ENCODE results near the gene TMEM131.
"Not testable (repeated sequence)": the region's sequence is repeated elsewhere in the genome, so short reads cannot be mapped to it uniquely, and the experiment has no call there.

Gene TMEM131

DNA sequence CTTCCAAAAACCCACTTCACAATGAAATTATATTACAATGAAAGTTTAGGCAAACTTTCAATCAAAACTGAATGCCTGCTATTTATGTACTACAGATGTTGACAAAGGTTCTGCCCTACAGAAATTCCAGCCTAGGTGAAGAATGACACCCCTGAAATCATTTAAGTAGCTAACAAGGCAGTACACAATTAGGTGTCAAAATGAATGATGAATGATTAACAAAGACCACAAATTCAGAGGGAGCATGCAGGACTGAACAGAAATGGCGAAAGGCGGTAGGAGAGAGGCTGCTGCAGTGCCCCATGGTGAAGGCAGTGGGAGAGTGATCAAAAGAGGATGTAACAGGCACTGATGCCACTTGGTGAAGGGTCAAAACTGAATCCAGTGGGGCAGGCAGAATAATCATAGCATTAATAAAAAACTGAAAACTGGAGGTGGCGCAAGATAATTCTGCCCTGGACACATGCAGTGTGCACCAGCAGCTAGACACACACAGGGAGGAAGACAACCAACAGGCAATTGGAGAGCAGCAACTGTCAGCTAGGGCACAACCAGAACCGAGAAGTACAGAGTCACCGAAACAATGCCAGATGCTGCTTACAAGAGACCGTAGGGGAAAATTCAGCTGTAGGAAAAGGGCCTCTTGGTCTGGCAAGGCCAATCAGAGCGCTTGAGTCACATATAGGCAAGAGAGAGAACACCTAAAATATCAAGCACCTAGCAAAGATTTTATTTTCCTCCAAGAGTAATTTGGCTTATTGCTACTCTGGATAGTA lies 4.5 kb downstream of the TMEM131 start:
- DNase-seq (ENCODE audit: low read depth), result no peak

DNA sequence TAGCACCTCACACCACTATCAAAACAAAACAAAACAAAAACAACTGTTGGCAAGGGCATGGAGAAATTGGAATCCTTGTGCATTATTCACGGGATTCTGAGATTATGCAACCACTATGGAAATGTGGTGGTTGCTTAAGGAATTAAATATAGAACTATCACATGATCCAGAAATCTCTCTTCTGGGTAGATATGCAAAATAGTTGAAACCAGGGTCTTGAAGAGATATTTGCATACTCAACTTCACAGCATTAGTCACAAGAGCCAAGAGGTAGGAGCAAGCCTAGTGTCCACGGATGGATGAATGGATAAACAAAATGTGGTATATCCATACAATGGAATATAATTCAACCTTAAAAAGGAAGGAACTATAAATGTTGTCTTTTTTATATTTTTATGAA lies 7.0 kb downstream of the TMEM131 start:
- no peak for DNase-seq (ENCODE audit: low read depth)

DNA sequence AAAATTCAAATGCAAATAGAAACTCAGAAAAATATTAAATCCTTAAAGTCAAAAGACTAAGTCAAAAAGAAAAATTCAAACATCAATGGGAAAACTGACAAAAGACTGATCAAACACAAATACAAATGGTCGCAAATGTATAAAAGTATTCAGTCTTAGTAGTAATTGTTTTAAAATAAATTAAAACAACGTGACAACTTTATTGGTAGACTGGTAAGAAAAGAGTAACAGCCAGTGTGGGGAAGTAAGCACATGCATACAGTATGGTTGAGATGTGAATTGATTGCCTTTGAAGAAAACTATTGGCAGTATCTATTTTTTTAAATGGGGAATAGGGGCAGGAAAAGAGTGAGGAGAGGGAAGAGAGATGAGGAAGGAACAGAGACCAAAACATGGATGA lies 9.8 kb downstream of the TMEM131 start:
- no peak for DNase-seq (ENCODE audit: low read depth)

DNA sequence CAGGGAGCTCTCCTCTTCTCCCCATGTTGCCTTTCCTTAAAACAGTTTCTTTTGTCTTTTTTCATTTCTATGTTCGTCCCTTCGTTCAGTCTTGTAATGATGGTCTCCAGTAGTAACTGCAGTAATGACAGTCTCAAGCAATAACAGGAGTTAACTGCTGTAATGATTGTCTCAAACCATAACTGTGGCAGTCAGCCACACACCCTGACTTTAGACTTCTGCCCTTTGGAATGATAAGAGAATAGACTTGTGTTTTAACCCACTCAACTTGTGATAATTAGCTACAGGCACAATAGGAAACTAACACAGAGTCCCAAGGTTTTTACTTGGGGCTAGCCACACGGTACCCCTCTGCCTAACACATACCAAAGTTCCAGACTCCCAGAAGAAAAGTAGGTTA lies 12.1 kb downstream of the TMEM131 start:
- no peak for DNase-seq (ENCODE audit: low read depth)

DNA sequence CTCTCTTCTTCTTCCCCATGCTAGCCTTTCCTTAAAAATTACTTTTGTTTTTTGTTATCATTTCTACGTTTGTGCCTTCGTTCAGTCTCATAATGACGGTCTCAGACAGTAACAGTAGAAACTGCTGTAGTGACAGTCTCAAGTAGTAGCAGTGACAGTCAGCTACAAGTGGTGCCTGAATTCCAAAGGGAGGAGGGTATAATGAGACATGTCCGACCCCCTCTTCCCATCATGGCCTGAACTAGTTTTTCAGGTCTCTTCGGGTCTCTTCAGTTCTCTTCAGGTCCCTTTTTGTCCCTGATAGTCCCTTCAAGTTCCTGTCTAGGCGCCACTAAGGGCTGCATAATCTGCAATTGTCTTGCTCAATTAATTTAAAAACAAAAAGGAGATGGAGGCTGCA lies 12.6 kb downstream of the TMEM131 start:
- DNase-seq (ENCODE audit: low read depth), result no peak

DNA sequence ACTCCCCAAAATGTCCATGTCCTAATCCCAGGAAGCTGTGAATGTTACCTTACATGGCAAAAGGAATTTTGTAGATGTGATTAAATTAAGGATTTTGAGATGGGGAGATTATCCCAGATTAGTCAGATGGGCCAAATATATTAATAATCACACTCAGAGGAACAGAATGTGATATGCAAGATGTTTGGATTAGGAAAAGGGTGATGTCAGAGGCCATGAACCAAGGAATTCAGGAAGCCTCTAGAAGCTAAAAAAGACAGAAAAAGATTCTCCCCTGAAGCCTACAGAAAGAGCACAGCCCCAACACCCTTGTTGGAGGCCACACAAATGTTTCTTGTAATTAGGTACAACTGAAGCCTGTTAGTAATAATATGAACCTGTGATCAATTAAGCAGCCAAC lies 13.1 kb downstream of the TMEM131 start:
- no peak for DNase-seq (ENCODE audit: low read depth)

DNA sequence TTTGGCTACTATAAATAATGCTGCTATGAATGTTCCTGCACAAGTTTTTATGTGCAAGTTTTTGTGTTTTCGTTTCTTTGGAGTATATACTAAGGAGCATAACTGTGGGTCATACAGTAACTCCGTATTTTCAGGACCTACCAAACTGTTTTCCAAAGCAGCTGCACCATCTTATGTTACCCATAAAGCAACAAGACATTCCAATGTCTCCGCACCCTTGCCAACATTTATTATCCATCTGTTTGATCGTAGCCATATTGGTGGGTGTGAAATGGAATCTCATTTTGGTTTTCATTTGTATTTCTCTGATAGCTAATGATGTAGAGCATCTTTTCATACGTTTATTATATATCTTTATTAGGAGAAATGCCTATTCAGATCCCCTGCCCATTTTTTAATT lies 13.8 kb downstream of the TMEM131 start:
- no peak for DNase-seq (ENCODE audit: low read depth)

DNA sequence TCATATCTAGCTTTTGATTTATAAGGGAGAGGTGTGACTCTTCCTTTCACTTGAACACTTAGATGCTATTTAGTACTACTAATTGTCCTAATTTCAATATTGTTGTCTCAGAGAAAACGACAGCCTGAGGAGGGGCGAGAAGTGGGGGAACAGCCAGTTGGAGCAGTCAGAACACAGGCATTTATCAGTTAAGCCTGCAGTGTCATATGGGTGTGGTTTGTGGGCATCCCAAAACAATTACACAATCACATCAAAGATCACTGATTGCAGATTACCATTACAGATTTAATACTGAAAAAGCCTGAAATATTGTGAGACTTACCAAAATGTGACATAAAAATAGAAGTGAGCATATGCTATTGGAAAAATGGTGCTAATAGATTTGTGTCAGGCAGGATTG lies 15.8 kb downstream of the TMEM131 start:
- no peak for DNase-seq (ENCODE audit: low read depth)

DNA sequence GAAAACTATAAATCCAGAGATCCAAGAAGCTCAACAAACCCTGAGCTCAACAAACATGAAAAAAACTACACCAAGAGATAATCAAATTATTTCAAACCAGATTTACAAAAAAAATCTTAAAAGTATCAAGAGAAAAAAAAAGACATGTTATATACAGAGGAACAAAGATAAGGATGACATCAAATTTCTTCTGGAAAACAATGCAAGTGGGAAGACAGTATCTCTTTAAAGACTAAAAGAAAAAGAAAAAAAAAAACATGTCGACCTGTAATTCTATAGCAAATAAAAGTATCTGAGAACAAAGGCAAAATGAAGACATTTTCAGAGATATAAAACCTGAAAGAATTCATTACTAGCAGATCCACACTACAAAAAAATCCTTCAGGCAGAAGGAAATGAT lies 21.3 kb downstream of the TMEM131 start:
- no peak for DNase-seq (ENCODE audit: low read depth)

DNA sequence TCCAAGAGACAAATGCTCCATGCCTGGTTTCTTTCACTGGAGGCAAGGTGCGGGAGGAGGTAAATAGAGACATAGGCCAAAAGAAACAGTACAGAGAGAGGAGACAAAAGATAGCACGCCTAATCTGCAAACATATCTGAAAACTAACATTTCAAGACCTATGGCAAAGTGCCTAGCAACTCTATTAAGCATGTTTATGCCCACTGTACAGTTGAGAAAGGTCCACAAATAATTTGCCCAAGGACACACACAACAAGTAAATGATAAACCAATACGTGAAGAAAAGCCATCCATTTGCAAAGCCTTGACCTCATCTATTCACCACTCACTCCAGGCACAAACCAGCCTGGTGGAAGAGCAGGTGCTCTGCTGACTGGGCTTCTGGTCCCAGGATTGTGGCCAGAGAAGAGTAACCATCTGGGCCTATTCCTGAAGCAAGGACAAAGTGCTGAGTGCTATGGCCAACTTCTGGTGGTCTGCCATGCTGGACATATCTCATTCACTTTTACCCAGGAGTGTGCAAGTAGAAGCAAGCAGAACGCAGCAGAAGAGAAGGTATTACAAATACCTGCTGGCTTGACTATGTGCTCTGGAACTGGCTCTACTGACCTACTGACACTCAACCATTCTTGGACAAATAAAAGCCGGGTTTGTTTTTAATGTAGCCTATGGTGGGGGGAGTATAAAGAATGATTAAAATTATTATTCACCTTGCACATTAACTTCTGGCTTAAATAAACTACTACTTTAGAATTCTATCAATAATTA lies 25.3 kb downstream of the TMEM131 start:
- DNase-seq (ENCODE audit: low read depth), result no peak

DNA sequence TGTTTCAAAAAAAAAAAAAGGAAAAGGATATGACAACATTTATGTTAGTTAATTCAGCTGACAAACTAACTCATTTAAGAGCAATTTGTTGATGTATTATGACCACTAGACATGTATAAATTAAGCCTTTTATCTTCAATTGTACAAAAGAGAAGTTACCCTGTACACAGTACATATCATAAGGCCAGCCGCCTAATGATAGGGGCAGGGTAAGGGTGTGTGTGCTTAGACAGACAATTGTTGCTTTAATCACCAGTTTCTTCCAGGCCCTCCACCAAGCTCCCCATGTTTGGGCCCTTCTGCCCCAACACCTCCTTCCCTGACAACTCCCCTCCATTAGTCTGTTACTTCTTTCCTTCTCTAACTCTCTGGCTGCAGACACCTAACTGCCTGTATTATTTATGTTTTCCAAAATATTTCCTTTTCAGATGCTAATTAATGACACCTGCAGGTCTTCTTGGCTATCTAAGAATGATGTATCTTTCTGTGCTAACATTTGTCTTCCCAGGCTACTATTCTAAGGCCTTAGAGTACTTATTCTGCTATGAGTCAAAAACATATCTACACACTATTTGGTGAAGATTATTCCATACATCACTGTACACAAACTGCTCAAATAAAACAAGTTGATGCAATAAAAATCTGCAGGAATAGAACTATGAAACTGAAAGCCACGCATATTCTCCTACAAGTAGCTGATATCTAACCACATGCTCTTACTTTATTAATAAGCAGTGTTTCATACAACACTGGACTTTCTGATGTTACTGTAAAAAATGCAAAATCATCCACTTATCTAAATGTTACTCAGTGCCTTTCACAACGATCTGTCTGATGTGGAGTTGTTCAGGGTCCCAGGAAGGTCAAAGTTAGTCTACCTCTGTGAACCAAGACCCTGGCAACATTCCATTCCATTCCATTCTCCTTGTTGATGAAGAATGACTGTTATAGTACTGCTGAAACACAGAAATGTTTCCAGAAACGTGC lies 26.4 kb downstream of the TMEM131 start:
- DNase-seq (ENCODE audit: low read depth), result no peak

DNA sequence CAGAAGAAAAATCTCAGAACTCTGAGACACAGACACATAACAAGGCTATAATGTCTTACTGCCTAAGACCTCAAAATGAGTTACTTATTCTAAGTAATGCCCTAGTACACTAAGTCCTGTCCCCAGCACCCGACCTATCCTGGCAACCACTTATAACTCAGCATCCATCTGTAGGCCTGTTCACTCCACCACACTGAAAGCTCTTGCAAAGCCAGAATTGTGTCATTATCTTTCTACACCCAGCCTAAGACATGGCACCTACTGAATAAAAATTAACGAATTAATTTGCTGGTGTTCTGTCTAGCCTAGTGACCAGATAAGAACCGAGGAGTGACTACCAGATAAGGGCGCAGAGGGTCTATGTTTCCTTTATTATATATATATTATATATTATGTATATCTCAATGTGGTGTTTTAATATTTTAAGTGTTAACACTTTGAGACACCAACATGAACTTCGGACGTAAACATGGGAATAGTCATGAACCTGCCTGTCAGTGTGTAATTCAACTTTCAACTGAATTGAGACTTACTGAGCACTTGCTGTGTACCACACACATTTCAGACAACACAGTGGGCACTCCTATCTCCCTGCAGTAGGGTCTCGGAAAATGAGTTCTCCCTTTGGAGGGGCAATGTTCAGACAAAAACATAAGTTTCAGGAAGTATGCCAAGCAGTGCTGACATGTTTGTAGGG lies 27.7 kb downstream of the TMEM131 start:
- no peak for DNase-seq (ENCODE audit: low read depth)

DNA sequence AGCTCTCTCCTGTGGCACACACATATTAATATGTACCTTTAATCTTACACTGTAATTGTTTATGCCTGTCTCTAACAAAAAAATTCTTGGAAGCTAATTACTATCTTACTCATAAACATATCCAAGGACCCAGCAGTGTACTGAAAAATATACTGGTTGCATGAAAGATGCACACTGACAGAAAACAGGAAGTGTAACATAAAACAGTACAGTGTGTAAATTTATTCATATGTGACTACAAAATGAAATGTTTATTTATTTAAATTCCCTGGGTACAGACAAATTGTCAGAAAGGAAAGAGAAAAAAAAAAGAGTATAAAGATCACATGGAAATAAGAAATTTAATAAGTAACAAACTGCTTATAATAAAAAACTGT lies 28.5 kb downstream of the TMEM131 start:
- no peak for DNase-seq (ENCODE audit: low read depth)

DNA sequence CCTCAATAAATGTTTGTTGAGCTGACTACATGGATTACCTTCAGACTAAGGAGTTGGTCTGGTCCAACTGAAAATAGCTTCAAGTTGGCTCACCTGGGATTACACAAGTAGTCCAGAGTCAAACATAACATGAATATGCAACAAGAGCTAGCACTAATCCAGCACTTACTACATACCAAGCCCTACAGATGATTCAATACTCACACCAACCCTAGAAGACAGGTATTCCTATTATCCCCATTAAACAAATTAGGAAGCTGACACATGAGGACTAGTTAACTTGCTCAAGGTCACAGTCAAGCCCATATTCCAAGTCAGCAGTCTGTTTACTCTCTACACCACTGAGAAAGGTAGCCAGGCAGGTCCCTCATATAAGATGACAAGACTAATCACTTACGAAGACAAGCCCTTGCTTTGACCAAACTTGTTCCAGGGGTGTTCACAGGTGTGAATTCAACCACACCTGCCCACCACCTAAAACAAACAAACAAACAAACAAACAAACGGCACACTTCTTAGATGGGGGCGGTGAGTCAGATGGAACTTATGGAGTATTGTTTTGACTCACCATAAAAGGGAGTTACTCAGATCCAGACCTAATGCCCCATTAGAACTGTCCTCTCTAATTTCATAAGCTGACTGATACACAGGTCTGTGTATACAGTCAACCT lies 29.1 kb downstream of the TMEM131 start:
- DNase-seq (ENCODE audit: low read depth), result no peak

DNA sequence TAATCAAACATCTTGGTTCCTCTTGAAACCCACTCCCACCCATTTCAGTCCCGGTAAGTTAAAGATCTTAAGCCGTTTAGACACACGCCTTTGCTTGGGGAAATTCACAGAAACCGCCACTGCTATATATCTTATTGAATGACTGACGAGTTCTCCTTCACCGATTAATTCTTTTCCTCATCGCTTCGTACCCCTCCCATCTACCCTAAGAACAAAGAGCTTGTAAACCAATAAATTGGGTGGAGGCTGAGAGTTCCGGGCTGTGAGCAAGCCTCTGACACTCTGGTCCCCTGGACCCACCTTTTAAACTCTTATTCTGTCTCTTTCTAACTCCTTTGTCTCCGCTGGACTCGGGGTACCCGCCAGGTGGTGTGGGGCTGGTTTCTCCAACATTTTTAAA lies 30.6 kb downstream of the TMEM131 start:
- no peak for DNase-seq (ENCODE audit: low read depth)

DNA sequence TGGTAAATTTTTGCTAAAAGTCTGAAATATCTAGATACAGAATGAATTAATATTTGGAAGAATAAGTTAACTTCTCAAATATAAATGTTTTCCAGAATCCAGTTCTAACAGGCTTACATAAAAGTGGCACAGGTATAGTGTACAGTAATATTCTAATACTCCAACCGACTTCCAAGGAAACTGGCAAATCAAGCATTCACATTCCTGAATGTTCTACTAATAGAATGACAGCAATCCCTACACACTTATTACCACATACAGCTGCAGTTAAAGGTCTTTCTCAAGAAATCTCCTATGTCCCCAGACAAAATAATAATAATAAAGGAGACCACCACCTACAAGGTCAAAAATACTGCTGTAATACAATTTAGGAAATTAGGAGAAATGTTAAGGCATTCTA lies 31.9 kb downstream of the TMEM131 start:
- no peak for DNase-seq (ENCODE audit: low read depth)

DNA sequence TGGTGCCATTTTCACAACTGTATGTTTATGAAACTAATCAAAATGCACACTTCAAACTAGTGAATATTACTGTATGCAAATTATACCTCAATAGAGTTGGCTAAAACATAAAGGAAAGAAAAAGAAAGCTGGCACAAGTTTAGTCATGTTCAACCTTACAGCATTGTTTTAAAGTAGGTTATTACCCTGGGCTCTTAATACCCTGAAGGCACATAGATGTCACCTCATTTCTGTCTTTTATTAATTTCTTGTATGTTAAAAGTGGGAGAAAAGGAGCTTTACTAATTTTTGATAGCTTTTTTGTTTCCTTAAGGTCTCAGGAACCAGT lies 32.7 kb downstream of the TMEM131 start:
- no peak for DNase-seq (ENCODE audit: low read depth)

DNA sequence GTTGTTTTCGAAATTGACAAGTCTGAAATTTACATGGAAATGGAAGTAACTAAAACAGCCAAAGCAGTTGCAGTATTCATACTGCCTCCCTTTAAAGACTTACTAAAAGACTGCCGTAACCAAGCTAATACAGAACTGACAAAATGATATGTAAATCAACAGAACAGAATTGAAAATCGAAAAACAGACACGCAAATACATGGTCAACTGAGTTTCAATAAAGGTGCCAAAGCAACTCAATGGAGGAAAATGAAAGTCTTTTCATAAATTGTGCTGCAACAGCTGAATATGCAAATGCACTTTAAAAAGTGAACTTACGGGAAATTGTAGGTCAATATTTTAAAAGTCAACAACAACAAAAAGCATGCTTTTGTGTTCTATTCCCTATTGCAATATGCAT lies 34.2 kb downstream of the TMEM131 start:
- DNase-seq (ENCODE audit: low read depth), result no peak

DNA sequence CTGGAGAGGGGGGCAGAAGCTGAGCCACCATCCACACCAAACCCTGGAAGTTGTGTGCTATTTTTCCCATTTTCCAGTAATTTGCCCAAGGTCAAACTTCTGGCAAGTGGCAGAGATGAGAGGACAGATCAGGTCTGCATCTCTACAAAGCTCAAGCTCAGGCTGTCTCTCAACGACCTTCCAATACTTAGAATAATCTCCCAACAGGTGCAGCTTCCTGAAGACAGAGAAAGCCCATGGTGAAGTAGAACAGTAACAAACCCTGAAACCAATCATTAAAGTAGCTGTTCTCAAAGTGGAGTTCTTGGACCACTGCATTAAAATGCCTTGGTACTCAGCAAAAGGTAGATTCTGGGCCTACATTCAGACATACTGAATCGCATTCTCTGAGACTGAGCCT lies 37.6 kb downstream of the TMEM131 start:
- no peak for DNase-seq (ENCODE audit: low read depth)

DNA sequence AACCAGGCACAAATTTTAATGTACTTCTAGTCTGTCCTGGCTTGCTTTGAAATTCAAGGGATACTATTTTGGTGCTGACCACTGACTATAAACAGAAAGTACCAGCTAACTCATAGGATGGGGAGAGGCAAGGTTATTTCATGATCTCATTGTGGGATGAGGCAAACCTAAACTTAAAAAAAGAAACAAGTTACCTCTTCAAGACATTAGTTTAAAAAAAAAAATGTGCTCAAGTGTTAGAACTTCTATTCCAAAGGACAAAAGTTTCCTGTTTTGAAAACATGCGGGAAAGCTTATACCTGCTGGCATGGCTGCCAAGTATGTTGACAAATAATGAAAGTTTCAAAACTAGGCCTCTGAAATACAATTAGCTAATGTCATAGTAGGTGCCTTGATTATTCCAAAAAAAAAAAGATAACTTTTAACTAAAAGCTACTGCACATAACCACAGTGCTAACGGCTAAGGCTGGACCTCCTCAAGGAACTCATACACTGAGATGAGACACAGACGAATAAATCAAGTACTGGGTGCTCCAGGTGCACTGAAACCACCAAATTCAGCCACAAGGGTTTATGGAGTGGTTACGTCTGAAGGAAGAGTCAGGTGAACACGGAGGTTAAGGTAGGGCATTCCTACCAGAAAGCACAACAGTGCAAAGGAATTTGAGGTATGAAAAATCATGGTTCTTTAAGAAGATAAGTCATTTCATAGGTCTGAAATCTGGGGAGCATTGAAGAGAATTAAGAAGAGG lies 38.1 kb downstream of the TMEM131 start:
- no peak for DNase-seq (ENCODE audit: low read depth)

DNA sequence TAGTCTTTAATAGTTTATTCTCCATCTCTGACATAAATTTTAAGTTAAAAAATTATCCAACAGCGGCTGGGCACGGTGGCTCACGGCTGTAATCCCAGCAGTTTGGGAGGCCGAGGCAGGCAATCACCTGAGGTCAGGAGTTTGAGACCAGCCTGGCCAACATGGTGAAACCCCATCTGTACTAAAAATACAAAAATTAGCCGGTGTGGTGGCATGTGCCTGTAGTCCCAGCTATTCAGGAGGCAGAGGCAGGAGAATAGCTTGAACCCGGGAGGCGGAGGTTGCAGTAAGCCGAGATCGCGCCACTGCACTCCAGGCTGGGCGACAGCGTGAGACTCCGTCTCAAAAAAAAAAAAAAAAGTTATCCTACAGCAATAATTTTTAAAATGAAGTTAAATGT lies 39.0 kb downstream of the TMEM131 start:
- not testable (repeated sequence) for DNase-seq (ENCODE audit: low read depth)

Data from activated T-cell treated with anti-CD3 and anti-CD28 coated beads for 48 hours (primary cell).